Activated naive CD4-positive, alpha-beta T cell (primary cell): ENCODE results near the gene DLEC1.
"Not testable (repeated sequence)": the region's sequence is repeated elsewhere in the genome, so short reads cannot be mapped to it uniquely, and the experiment has no call there.

Source experiments
- DNase-seq, 4 experiments: peaks; one replicate each; lab custom pipeline; 2025; lab: John Stamatoyannopoulos, UW

DLEC1 gene

DNA sequence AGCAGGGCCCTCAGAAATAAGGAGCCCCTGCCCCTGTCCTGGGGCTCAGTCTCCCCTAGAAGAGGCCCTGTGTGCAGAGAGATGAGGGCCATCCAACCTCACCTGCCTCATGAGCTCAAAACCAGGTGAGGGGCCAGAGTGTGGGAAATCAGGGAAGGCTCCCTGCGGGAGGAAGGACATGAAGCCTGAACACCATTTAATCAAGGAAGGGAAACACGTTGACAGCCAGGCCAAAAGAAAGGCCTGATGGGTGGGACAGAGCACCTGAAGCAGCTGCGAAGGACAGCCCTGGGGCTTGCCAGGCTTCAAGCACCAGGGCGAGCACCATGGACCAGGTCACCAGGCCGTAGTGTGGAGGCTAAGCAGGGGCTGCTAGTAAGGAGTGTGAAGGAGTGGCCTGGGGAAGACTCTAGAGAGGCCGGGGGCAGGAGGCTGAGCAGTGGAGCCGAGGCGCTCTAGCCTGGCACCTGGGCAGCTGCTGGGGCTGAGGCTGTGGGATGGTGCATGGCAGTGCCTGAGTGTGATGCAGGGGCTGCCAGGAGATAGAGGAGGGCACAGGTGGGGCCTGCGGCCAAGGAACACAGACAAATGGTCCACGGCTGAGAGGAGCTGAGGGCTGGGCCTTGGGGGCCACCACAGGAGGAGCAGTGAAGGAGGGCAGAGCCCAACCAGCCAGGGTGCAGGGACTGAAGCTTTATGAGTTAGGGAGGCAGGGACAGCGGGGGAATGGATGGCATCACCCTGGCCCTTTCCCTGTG lies 81.9 kb downstream of the DLEC1 start:
- DNase-seq = no peak

DNA sequence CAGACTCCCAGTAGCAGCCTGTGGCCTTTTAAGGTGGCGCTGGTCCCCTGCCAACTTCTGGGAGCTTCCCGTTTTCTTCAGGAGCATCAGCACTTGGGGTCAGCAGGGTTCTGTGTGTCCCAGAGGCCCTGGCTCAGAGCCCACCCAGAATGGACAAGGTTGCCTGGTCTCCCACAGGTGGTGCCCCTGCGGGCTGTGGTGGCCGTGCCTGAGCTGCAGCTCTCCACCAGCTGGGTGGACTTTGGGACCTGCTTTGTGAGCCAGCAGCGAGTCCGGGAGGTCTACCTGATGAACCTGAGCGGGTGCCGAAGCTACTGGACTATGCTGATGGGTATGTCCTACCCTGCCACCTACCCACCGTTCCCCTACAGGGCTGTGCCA lies 82.4 kb downstream of the DLEC1 start:
- DNase-seq = no peak

DNA sequence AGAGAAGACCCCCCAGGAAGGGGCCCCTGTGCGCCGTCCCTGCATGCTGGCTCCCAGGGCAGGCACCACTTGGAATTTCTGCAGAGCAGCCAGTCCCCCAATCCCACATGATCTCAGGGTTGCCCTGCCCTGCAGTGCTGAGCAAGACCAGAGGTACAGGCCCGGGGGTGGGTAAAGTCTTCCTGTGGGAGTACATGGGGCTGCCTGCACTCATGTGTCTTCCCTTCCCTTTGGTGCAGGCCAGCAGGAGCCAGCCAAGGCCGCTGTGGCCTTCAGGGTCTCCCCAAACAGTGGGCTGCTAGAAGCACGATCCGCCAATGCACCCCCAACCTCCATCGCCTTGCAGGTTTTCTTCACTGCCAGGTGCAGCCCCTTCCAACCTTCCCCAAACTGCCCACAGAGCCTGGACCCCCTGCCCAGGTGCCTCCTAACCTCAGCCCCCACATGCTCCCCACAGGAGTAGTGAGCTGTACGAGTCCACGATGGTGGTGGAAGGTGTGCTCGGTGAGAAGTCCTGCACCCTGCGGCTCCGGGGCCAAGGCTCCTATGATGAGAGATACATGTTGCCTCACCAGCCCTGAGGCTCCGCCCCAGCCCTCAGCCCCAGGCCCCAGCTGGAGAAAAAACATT lies 82.9 kb downstream of the DLEC1 start:
- DNase-seq = no peak

DNA sequence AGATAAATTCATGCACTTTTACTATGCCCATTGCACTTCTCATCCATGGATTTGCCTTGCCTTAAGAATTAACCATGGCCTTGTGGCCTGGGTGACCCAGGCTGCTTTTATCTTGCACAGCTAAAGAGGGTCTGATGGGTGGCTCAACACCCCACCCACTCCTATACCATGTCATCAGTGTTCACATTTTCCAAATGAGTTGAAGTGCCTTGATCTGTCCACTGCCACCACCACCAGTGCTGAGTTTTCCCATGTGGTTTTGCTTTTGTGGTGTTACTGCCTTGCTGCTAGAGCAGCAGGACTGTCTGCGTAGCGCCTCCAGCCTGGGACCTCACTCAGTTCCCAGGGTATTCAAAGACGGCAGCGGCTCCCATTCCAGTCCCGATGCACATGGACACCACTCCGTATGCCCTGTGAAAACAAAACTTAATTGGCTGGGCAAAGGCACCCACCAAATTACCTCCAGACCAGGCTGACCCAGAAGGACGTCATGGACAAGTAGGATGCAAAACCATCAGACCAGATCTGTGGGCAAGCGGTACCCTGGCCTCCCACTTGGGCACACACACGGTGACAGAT lies 83.8 kb downstream of the DLEC1 start:
- DNase-seq = no peak

DNA sequence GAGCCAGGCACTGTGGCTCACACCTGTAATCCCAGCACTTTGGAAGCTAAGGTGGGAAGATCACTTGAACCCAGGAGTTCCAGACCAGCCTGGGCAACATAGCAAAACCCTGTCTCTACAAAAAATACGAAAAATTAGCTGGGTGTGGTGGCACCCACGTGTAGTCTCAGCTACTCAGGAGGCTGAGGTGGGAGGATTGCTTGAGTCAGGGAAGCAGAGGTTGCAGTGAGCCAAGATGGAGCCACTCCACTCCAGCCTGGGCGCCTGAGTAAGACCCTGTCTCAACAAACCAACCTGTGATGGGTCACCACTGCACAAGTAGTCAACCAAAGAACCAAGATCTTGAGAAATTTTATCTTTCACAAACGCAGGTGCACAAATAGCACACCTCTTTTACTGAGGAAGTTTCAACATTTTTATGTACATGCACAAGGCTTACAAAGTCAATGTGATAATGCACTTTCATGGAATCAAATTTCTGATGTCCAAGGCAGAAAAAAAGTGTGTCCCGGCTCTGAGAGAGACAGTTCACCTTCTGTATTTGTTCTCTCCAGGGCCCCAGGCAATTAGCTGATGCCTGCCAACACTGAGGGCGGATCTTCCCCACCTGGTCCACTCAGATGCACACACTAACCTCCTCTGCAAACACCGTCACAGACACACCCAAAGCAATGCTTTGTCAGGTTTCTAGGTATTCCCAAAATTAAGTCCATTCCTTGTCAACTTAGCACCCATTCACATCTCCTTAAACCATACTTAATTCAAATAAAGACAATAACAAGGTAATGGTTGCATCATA lies 85.5 kb downstream of the DLEC1 start:
- no peak for DNase-seq

DNA sequence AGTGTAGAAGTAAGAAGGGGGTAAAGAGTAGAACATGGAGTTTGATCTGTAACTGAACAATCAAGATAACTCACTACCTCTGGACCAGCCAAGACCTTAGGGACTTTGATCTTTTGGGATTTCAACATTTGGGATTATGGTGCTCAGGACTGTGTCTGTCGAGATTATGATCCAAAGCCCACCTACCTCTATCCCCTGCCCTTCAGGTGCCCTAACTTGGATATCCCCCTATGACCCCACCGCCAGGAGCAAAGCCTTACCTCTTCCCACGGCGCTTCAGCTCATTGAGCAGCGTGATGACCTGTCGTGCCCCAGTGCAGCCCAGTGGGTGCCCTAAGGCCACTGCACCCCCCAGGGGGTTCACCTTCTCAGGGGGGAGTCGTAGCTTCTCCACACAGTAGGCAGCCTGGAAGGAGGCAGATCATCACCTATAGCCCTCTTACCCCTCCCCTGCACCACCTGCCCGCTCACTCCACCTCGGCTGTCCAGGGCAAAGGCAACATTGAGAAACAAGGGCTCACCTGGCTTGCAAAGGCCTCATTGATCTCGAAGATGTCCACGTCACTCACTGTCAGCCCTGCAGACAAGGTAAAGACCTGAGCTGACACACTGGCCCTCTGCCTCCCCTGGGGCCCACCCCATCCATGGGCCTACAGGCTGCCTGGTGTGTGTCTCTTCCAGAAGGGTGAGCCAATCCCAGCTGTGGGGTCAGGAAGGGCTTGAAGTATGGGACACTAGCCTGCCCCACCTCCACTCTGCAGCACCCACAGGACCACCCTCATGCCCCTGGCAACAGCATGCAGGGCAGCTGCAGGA lies 86.5 kb downstream of the DLEC1 start:
- DNase-seq = no peak

DNA sequence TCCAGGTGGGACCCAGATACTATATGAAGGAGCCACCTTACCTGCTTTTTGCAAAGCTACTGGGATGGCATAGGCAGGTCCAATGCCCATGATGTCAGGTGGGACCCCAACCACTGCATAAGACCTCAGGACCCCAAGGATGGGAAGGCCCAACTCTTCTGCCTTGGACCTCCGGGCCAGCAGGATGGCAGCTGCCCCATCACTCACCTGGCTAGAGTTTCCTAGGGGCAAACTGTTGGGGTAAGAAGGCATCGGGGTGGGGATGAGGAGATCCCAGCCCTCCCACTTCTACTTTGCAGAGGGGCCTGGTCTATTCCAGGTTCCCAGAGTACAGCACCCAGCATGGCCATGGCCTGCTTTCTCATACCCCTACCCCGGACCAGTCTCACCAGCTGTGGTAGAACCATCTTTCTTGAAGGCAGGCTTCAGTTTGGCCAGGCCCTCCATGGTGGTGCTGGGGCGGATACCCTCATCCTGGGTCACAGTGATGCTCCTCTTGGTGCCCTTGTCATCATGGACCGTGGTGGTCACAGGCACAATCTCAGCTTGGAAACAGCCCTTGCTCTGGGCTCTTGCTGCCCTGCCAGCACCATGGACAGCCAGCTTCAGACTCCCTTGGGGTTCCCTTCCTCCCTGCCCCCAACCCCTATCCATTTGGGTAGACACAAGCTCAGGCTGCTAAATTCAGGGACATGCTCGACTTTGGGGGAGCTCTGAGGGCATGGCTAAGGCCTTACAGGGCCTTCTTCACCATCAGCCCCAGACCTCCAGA lies 87.3 kb downstream of the DLEC1 start:
- no peak for DNase-seq

DNA sequence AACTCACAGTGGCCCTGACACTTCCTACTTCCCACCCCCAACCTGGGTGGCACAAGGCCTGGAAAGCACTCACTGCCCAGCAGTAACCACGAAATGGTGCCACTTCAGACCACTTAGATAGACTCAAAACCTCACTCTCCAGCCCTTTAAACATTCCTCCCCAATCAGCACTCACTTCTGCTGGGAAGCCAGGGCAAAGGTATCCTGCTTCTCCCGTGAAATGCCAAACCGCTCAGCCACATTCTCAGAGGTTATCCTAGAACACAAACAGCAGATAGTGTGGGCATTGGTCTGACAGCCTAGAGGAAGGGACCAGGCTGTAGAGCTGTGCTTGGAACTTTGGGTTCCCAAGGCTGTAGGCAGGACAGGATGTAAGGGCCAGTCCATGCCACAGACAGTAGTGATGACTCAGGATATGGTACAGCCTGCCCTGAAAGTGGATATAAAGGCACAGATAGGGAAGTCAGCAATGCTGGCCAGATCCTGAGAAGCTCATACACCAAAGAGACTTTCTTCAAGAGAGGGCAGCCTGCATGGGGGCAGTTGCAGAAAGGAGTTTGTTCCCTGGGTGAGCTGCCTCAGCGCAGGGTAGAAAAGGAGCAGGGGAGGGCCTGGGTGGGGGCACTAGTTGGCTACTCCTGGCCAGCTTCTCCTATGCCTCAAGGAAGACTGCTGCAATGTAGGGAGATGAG lies 88.7 kb downstream of the DLEC1 start:
- no peak for DNase-seq

DNA sequence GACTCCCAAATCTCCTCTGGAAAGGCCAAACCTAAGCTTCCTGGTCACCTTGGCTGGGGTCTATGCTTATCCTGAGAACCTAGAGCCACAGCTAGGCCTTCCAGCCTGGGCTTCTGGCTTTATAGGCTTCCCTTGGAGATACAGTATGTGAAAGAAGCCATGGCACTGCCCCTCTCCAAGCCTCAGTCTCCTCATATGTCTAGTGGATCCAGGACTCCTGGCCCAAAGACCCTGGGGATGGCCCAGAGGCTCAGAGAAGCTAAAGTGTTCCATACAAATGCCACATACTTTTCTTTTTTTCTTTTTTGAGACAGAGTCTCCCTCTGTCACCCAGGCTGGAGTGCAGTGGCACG lies 89.3 kb downstream of the DLEC1 start:
- no peak for DNase-seq

DNA sequence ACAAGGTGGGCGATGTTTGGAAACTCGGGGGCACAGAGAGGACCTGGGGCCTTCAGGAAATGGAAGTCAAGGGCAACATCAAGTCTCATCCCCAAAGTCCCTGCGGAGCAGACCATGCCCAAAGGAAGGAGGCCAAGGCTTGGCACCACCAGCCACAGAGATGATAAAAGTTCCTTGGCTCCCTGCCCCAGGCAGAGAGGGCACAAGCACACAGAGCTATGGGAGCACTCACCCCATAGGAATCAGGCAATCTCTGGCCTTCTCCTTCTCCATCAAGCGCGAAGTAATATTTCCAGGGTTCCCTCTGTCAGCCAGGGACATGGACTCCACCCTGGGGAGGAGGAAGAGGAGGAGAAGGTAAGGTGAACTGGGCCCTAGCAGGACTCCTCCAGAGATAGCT lies 90.0 kb downstream of the DLEC1 start:
- no peak for DNase-seq

DNA sequence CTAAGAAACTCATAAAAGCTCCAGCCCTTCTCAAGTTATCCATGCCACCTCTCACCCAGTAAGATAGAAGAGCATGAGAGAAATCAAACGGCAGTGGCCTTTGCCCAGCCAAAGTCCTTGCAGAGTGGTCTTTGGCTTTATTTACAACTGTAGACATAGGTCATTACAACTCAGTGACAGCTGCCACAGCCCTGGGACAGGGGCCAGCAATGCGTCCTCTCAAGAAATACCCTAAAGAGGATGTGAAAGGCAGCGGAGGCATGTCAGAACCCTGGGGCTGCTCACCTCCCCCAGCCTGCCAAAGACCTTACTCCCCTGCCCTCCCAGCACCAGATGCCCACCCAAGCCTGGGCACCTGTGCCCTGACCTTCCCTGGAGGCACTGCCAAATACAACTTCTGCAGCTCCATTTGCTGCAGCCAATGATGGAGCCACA lies 91.6 kb downstream of the DLEC1 start:
- DNase-seq = no peak

DNA sequence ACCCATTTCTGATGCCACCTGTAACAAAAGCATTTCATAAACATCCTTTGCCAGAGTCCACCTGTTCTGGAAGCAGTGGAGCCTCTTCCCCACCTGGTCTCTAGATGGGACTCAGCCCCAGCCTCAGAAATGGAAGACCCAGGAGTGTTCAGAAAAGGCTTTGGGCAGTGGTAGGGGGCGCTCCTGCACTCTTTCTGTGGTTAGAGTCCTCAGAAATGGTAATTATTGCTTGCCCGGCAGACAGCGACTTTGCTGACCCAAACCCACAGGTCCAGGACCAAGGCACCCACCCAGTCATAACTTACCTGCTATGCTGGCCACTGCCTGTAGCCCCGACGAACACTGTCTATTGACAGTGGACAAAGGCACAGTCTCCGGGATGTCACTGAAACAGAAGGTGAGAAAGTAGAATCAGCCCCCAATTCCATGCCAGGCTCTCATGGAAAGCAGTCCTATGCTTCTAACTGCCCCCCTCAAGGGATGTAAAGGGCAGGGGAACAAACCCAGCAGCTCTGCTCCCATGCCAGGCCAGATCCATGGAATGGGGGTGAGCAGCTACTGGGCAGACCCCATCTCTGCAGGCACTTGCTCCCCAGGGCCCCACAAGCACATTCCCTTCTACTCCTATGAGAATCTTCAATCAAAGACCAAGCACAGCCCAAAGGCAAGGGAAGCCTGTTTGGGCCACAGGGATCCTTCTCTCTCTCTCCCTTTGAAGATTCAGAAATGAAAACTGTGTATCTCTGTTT lies 92.8 kb downstream of the DLEC1 start:
- no peak for DNase-seq

DNA sequence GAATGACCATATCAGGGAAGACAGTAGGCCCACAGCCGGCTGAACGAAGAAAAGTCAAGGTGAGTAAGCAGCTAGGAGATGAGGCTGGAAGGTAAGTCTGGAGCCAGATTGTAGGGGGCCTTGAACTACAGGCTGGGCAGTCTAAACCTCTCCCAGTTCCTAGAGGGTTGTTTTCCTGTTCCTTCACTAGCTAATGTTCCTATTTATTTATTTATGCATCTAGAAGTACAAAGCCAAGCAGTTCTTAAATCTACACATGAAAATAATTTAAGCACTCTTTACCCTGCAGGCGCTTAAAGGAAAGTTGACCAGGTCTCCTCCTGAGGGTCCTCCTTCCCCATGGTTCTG lies 94.2 kb downstream of the DLEC1 start:
- no peak for DNase-seq

DNA sequence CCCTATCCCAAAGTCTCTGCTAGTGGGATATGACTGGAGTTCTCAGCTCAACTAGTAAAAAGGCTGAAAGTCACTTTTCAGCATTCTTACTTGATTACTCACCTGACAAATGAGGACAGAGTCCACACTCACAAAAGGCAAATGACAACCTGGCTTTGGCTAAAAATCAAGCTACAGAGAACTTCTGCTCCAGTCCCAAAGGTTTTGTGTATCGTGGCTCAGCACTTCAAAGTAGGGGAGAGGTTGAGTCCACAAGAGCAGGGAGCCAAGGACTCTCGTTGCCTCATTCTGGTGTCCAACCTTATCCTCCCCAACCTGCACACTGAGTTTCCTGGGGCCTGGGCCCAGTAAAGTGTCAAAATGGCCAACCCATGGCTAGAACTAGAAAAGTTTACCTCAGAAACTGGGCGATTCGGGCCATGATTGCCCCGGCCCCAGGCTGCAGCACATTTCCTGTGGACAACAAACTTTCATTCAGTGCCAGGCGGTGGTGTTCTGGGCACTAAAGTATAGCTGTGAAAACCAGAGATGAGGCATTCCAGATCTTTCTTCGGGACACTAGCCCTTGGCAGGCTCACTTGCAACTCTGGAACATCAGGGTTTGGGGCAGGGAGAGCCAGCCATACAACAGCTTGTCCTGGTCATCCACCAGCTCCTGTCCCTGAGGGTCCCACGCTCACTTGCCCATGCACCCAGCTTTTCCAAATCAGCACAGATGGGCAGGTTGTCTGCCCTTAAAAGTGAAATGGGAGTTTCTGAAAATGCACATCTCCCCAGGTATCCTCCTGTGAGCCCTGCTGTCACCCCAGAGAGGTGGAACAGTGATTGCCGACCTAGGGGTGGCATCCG lies 94.8 kb downstream of the DLEC1 start:
- no peak for DNase-seq

DNA sequence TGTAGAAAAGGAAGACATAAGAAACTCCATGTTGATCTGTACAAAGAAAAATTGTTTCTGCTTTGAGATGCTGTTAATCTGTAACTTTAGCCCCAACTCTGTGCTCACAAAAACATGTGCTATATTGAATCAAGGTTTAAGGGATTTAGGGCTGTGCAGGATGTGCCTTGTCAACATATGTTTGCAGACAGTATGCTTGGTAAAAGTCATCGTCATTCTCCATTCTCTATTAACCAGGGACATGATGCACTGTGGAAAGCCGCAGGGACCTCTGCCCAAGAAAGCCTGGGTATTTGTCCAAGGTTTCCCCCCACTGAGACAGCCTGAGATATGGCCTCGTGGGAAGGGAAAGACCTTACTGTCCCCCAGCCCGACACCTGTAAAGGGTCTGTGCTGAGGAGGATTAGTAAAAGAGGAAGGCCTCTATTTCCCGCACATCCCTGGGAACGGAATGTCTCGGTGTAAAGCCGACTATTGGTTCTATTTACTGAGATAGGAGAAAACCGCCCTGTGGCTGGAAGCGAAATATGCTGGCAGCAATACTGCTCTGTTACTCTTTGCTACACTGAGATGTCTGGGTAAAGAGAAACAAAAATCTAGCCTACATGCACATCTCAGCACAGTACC lies 95.6 kb downstream of the DLEC1 start:
- DNase-seq = not testable (repeated sequence)

DNA sequence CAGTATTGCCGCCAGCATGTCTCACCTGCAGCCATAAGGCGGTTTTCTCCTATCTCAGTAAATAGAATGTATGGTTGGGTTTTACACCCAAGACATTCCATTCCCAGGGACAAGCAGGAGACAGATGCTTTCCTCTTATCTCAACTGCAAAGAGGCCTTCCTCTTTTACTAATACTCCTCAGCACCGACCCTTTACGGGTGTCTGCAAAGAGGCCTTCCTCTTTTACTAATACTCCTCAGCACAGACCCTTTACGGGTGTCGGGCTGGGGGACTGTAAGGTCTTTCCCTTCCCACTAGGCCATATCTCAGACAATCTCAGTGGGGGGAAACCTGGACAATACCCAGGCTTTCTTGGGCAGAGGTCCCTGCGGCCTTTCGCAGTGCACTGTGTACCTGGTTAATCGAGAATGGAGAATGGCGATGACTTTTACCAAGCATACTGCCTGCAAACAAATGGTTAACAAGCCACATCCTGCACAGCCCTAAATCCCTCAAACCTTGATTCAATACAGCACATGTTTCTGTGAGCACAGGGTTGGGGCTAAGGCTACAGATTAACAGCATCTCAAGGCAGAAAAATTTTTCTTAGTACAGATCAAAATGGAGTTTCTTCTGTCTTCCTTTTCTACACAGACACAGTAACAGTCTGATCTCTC lies 96.7 kb downstream of the DLEC1 start:
- DNase-seq = not testable (repeated sequence)

DNA sequence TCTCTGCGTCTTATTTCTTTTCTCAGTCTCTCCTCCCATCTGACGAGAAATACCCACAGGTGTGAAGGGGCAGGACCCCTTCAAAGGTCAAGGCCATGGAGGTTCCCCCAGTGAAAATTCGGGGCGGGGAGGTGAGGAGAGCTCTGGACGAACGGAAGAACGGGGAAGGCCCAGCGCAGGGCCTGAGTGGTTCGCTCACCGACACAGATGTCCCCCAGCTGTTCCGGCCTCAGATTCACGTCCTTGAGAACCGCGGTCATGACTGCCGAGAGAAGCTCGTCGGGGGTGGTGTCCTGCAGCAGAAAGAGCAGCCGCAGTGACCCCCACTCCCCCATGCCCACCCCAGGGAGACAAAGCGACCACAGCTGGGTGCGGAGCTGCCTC lies 97.4 kb downstream of the DLEC1 start:
- DNase-seq = no peak
